ENCODE measurements around the gene PARM1.

GRCh38 chr4:75080888-75081287 is 148.0 kb downstream of the PARM1 start:
- TF ChIP-seq CTCF (IDR thresholded peaks at IDR 0.05) (no peak), POLR2AphosphoS5 (IDR thresholded peaks at IDR 0.05) (no peak)
